D341Med (cell line): ENCODE data around the gene NXPE4.
"Not testable (repeated sequence)": the region's sequence is repeated elsewhere in the genome, so short reads cannot be mapped to it uniquely, and the experiment has no call there.

ENCODE experiments used
- DNase-seq: peaks from one replicate; pipeline ENCODE4 v3.0.0; 2012; ENCODE audit warnings: low spot score

NXPE4 gene

DNA sequence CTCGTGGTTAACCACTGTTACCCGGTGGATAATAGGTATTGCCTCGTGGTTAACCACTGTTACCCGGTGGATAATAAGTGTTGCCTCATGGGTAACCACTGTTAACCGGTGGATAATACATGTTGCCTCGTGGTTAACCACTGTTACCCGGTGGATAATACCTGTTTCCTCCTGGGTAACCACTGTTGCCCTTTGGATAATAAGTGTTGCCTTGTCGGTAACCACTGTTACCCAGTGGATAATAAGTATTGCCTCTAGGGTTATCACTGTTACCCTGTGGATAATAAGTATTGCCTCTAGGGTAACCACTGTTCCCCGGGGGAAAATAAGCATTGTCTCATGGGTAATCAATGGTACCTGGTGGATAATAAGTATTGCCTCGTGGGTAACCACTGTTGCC lies 15.0 kb upstream of the NXPE4 start:
- no peak for DNase-seq

DNA sequence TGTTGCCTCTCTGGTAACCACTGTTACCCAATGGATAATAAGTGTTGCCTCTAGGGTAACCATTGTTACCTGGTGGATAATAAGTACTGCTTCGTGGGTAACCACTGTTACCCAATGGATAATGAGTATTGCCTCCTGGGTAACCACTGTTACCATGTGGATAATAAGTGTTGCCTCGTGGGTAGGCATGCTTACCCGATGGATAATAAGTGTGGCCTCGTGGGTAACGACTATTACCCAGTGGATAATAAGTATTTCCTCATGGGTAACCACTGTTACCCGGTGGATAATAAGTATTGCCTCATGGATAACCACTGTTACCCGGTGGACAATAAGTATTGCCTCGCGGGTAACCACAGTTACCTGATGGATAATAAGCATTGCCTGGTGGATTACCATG lies 13.8 kb upstream of the NXPE4 start:
- DNase-seq, result no peak

- not testable (repeated sequence) for DNase-seq
Measured at GRCh38 chr11:114608605-114609004, 13.0 kb upstream of the NXPE4 start.

- DNase-seq, result no peak
Measured at GRCh38 chr11:114607753-114608459, 12.3 kb upstream of the NXPE4 start.

DNA sequence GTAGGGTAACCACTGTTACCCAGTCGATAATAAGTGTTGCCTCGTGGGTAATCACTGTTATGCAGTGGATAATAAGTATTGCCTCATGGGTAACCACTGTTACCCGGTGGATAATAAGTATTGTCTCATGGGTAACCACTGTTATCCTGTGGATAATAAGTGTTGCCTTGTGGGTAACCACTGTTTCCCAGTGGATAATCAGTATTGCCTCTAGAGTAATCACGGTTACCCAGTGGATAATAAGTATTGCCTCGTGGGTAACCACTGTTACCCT lies 11.2 kb upstream of the NXPE4 start:
- not testable (repeated sequence) for DNase-seq

GRCh38 chr11:114606003-114606801 lies 10.6 kb upstream of the NXPE4 start:
- no peak for DNase-seq

DNA sequence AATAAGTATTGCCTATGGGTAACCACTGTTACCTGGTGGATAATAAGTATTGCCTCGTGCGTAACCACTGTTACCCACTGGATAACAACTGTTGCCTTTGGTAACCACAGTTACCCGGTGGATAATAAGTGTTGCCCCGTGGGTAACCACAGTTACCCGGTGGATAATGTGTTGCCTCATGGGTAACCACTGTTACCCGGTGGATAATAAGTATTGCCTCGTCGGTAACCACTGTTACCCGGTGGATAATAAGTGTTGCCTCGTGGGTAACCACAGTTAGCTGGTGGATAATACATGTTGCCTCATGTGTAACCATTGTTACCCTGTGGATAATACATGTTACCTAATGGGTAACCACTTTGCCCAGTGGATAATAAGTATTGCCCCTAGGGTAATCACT lies 9.8 kb upstream of the NXPE4 start:
- no peak for DNase-seq

DNA sequence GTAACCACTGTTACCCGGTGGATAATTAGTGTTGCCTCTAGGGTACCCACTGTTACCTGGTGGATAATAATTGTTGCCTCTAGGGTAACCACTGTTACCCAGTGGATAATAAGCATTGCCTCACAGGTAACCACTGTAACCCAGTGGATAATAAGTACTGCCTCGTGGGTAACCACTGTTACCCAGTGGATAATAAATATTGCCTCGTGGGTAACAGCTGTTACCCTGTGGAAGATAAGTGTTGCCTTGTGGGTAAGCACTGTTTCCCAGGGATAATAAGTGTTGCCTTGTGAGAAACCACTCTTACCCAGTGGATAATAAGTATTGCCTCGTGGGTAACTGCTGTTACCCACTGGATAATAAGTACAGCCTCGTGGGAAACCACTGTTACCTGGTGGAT lies 9.3 kb upstream of the NXPE4 start:
- DNase-seq, result no peak

DNA sequence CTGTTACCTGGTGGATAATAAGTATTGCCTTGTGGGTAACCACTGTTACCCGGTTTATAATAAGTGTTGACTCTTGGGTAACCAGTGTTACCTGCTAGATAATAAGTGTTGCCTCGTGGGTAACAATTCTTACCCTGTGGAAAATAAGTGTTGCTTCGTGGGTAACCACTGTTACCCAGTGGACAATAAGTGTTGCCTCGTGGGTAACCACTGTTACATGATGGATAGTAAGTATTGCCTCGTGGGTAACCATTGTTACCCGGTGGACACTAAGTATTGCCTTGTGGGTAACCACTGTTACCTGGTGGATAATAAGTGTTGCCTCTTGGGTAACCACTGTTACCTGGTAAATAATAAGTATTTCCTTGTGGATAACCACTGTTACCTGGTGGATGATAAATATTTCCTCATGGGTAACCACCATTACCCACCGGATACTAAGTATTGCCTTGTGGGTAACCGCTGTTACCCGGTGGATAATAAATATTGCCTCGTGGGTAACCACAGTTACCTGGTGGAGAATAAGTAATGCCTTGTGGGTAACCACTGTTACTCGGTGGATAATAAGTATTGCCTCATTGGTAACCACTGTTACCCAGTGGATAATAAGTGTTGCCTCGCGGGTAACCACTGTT lies 8.7 kb upstream of the NXPE4 start:
- no peak for DNase-seq

DNA sequence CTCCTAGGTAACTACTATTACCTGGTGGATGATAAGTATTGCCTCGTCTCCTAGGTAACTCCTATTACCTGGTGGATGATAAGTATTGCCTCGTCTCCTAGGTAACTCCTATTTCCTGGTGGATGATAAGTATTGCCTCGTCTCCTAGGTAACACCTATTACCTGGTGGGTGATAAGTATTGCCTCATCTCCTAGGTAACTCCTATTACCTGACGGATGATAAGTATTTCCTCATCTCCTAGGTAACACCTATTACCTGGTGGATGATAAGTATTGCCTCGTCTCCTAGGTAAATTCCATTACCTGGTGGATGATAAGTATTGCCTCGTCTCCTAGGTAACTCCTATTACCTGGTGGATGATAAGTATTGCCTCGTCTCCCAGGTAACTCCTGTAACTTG lies 7.6 kb upstream of the NXPE4 start:
- not testable (repeated sequence) for DNase-seq

DNA sequence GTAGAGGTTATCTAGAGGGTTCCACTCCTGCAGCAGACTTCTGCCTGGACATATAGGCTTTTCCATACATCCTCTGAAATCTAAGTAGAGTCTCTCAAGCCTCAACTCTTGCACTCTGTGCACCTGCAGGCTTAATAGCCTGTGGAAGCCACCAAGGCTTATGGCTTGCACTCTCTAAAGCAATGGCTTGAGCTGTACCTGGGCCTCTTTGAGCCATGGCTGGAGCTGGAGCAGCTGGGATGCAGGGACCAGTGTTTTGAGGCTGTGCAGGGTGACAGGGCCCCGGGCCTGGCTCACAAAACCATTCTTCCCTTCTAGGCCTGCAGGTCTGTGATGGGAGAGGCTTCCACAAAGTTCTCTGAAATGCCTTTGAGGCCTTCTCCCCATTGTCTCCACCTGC lies 2.9 kb upstream of the NXPE4 start:
- DNase-seq, result no peak

DNA sequence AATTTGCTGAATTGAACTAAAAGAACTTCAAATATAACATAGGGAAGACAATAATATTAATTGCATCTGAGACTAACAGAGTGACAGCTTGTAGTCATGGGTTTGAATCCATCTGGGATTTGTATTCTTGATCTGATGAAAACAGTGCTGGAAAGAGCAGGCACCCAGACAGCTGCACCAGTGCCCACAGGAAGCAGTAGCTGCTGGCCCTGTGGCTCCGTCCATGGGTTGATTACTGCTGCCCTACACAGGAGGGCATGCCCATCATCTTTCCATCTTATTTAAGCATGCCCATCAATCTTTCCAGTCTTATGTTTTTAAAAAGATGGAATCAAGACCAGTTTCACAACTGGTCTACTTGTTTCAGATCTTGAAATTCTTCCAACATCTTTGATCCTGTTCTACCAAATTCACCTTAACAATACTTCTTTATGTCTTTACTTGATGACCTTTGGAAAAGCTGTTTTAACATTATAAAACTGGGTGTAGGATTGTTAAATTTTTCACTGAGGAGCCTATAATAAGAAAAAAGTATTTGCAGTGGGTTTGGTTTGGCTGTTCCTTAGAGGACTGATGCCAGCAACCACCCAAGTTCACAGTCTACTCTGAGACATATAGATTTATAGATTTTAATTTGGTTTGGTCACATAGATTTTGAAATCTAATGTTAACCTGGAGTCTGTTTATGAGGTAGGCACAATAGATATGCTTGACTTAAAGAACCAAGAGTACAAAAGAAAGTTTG lies 761 bp upstream of the NXPE4 start:
- DNase-seq, result no peak

- no peak for DNase-seq
Measured at GRCh38 chr11:114594703-114595102, 883 bp downstream of the NXPE4 start.

- DNase-seq, result no peak
Measured at GRCh38 chr11:114587398-114587953, 8.1 kb downstream of the NXPE4 start.

DNA sequence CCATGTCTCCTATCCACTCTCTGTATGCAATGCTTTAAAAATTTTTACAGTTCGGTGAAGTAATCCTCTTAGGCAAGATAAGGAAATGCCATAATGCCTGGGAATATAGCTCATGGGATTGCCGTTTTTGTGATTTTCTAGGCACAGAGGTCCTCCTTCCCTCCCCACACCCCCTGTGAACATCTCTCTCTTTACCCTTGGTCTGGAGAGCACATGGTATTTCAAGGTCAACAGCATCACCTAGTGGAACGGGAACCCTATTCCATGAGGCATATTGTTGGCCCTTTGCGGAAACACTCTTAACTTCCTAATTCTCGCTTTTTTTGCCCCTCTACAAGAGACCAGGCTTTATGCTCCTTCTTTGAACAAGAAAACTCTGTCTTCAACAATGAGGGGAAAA lies 8.8 kb downstream of the NXPE4 start:
- no peak for DNase-seq

DNA sequence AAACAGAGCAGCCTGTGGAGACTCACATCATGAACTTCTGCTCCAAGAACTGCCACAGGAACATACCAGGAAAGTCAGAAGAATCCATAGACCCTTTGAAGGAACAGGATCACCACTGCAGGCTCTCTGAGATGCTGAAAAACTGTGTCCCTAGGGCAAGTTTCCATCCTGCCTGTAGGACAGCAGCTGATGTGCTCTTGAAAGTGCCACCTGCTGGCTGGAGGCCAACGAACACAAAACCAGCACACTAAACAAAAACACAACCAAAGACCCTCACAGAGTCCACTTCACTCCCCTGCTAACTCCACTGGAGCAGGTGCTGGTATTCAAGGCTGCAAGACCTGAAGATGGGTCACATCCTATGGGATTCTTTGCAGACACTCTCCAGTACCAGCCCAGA lies 23.9 kb downstream of the NXPE4 start:
- no peak for DNase-seq

- DNase-seq, result no peak
Measured at GRCh38 chr11:114569801-114570200, 25.8 kb downstream of the NXPE4 start.

DNA sequence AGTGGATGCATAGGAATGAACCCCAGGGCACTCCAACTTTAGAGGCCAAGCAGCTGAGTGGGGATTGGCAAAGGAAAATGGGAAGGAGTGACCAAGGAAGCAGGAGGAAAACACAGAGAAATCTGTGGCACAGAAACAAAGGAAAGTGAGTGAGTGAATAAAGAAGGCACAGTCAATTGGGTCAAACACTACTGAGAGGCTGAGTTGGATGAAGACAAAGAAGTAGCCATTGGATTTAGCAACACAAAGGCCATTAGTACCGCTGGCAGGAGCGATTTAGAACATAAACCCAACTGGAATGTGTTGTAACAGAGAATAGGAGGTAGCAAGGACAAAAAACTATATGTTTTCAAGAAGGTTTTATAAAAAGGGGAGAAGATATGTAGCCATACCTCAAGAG lies 29.3 kb downstream of the NXPE4 start:
- no peak for DNase-seq

DNA sequence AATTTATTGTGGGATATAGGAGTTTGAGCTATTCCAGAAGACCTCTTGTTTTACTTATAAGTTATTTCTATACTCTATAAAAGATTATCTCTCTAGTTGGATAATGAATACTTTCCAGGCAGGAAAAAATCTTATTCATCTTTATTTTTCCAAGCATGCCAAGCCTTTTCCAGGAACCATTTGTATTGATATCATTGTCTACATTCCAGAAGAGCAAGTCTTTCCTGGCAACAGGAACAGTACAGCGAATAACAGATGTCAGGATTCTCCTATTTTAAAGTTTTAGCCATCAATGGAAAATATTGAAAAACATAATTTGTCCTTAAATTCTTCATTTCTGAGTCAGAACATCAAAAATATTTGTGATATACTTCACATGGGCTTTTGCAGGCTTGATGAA lies 30.8 kb downstream of the NXPE4 start:
- no peak for DNase-seq

DNA sequence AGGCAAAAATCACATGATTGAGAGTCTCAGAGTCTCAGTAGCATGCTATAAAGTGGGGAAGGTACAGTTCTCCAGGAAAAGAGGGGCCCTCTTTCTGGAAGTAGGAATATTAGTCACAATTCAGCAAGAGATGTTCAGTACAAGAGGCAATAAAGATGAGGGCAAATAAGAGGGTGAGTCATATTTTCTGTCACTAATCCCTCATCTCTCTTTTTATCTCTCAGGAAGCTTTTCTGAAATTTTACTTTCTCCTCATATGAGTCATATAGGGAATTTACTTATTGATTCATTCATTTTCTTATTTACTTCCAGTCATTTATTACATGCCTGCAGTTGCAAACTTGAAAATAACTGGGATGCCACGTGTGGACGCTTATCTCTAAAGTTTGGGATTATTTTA lies 32.5 kb downstream of the NXPE4 start:
- no peak for DNase-seq

DNA sequence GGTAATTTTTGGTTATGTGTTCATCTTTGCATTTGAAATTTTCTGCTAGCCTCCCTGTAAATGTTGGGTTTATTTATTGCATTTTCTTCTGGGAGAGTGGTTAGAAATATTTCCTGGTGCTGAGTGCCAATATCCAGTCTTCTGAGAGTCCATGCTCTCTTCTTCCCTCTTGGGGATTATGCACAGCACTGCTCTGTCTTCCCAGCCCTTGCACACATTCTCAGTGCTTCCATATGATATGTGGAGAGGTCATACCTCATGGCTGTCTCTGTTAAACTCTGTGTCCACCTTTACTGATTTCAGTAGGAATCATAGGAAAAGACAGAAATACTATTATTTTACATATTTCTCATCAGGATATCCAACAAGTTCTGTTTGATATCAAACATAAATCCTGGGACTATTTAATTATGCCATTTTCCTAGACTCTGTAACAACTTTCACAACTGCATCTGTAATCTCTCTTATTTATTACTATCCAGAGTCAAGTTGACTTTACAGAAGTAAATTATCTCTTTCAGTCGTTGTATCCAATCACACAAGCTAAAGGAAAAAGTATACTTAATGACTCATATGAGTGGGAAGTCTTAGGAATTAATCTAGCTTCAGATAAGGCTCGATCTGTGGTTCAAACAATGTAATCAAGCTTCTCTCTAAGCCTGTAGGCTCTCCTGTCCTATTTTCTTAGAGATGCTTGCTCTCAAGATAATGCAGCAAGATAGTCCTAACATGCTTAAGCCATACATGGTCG lies 33.2 kb downstream of the NXPE4 start:
- DNase-seq, result no peak
